Neural crest cell (in vitro differentiated cells): ENCODE data around the gene PEX10. TPM values are rescaled to one million over a fixed set of nuclear protein-coding genes. Genes with fewer than 3 reads are reported as not detected.

Experiments
- DNase-seq: peaks from one replicate; pipeline ENCODE4 v3.0.0; 2021; ENCODE audit warnings: low read depth, mixed read lengths, low spot score
- H3K27ac Mint-ChIP-seq: one replicate; pipeline ENCODE4 v1.8.0; 2021; ENCODE audit warnings: mild to moderate bottlenecking, mixed read lengths; ENCODE audit not compliant: unreplicated experiment
- H3K27me3 Mint-ChIP-seq: 2 replicates; pipeline ENCODE4 v1.8.0; 2021; ENCODE audit warnings: low read depth, mild to moderate bottlenecking, mixed read lengths
- H3K36me3 Mint-ChIP-seq: 2 replicates; pipeline ENCODE4 v1.8.0; 2021; ENCODE audit warnings: low read depth, mild to moderate bottlenecking, mixed read lengths
- H3K4me1 Mint-ChIP-seq: 2 replicates; pipeline ENCODE4 v1.8.0; 2021; ENCODE audit warnings: mixed read lengths
- H3K4me3 Mint-ChIP-seq: one replicate; pipeline ENCODE4 v1.8.0; 2021; ENCODE audit warnings: mild to moderate bottlenecking, mixed read lengths
- H3K9me3 Mint-ChIP-seq: 2 replicates; pipeline ENCODE4 v1.8.0; 2021; ENCODE audit warnings: mixed read lengths
- total RNA-seq: library from RNA; stranded (reverse); gene quantifications from 2 replicates; pipeline ENCODE4 v1.2.1, GENCODE V29; 2021
- TF ChIP-seq, protein P1 (sequence below): fragments of 200-600 bp; sonication (generic); conservative IDR thresholded peaks from 2 replicates; pipeline ENCODE4 v1.5.0; 2021; ENCODE audit warnings: antibody characterized with exemption, mild to moderate bottlenecking

The PEX10 gene
- total RNA-seq, 1 donor from 2014 or later: 31.2 TPM

DNA sequence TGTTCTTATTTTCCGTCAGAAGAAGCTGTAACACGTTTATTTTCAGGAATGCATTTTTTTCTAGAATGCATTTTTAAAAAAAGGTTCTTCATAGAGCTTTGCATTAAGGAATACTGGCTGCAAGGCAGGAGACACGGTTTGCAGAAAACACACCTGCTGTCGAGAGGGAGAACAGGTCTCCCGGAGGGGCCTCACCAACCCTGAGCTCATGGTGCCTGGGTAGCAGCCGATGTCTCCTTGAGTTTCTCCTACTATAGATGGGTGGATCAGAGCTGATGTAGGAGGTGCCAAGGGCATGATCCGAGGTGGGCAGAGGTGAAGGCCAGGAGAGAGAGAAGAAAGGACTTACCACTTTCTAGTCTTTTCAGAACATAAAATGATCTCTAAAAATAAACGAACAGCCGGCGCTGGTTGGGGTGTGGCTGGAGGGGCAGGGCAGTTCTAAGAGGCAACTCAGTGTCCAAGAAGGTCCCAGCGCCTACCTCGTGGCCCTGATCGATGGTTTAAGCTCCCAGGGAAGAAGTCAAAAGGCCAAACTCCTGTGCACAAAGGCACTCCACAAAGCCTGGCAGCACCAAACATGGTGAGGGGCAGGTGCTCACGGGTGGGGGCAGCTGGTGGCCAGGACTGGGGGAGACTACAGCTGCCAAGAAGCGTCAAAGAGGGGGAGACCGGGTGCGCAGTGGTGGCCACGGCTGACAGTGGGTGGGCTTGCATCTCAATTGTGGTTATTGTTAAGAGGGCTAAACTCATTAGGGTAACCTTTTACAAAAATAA is 33.2 kb downstream of the PEX10 start:
- Mint-ChIP-seq H3K27ac (no peak overlapping the region), H3K36me3 (no peaks in the 10 kb centered on the region), H3K4me3 (peak overlapping the region; percentile 67), H3K4me1 (no peaks in the 10 kb centered on the region), H3K9me3 (no peaks in the 10 kb centered on the region), H3K27me3 (no peaks in the 10 kb centered on the region)
- TF ChIP-seq, protein P1, sequence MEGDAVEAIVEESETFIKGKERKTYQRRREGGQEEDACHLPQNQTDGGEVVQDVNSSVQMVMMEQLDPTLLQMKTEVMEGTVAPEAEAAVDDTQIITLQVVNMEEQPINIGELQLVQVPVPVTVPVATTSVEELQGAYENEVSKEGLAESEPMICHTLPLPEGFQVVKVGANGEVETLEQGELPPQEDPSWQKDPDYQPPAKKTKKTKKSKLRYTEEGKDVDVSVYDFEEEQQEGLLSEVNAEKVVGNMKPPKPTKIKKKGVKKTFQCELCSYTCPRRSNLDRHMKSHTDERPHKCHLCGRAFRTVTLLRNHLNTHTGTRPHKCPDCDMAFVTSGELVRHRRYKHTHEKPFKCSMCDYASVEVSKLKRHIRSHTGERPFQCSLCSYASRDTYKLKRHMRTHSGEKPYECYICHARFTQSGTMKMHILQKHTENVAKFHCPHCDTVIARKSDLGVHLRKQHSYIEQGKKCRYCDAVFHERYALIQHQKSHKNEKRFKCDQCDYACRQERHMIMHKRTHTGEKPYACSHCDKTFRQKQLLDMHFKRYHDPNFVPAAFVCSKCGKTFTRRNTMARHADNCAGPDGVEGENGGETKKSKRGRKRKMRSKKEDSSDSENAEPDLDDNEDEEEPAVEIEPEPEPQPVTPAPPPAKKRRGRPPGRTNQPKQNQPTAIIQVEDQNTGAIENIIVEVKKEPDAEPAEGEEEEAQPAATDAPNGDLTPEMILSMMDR: no peak
- DNase-seq: no peak

GRCh38 chr1:2378441-2378851 is 33.9 kb downstream of the PEX10 start:
- peak overlapping the region; percentile 50 for H3K27ac Mint-ChIP-seq
- H3K4me1 Mint-ChIP-seq: no peaks in the 10 kb centered on the region
- no peak for DNase-seq
- H3K27me3 Mint-ChIP-seq: no peaks in the 10 kb centered on the region
- TF ChIP-seq, protein P1: no peak
- no peak overlapping the region for H3K4me3 Mint-ChIP-seq
- H3K36me3 Mint-ChIP-seq: no peaks in the 10 kb centered on the region
- H3K9me3 Mint-ChIP-seq: no peaks in the 10 kb centered on the region

- Mint-ChIP-seq H3K27ac (no peak overlapping the region), H3K27me3 (no peaks in the 10 kb centered on the region), H3K36me3 (no peaks in the 10 kb centered on the region), H3K4me3 (no peak overlapping the region), H3K4me1 (no peaks in the 10 kb centered on the region), H3K9me3 (no peaks in the 10 kb centered on the region)
- TF ChIP-seq, protein P1: no peak
- DNase-seq: no peak
Measured at GRCh38 chr1:2377751-2378440, 34.5 kb downstream of the PEX10 start.

GRCh38 chr1:2376931-2377672 is 35.3 kb downstream of the PEX10 start:
- H3K27me3 Mint-ChIP-seq: no peaks in the 10 kb centered on the region
- no peak for DNase-seq
- peak overlapping the region; percentile 27 for H3K4me3 Mint-ChIP-seq
- H3K4me1 Mint-ChIP-seq: no peaks in the 10 kb centered on the region
- TF ChIP-seq, protein P1: no peak
- H3K27ac Mint-ChIP-seq: no peak overlapping the region
- H3K9me3 Mint-ChIP-seq: no peaks in the 10 kb centered on the region
- H3K36me3 Mint-ChIP-seq: no peaks in the 10 kb centered on the region

DNA sequence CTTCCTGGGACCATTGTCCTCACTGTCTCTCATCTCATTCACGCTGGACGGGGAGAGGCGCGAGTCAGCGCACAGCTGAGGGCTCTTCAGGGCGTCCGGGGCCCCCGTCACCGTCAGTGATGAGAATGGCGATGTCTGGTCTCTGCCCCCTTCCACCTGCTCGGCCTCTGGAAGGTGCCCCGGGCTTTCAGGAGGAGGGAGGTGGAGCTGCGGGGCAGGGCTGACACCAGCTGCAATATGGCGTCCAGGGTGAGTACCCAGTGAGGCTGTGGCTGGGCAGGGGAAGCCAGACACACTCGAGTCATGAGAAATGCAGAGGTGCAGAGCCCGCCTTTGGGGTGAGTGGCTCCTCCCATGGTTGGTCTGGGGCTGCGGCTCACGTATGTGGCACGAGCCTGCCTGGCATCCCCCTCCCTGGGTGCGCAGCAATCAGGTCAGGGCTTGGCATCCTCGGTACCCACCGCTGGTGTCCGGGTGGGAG is 36.1 kb downstream of the PEX10 start:
- DNase-seq: no peak
- Mint-ChIP-seq H3K4me3 (peak overlapping the region; percentile 27), H3K27me3 (no peaks in the 10 kb centered on the region)

More for the DNA sequence above, 36.1 kb downstream of the PEX10 start:
- no peaks in the 10 kb centered on the region for H3K4me1 Mint-ChIP-seq
- TF ChIP-seq, protein P1: no peak
- H3K36me3 Mint-ChIP-seq: no peaks in the 10 kb centered on the region
- H3K27ac Mint-ChIP-seq: no peak overlapping the region
- no peaks in the 10 kb centered on the region for H3K9me3 Mint-ChIP-seq
